Smooth muscle cell (in vitro differentiated cells): ENCODE measurements around the gene ELOA. TPM values are rescaled to one million over a fixed set of nuclear protein-coding genes. Genes with fewer than 3 reads are reported as not detected.

Experiments
- DNase-seq: peaks from one replicate; lab custom pipeline; 2025; ENCODE audit not compliant: unreplicated experiment; lab: John Stamatoyannopoulos, UW
- H2AFZ ChIP-seq: fragments of 200-600 bp; sonication (generic); 2 replicates; pipeline ENCODE4 v1.6.0; 2016; ENCODE audit warnings: antibody characterized with exemption, low read depth, mild to moderate bottlenecking
- H3F3A ChIP-seq: fragments of 200-600 bp; sonication (generic); 2 replicates; pipeline ENCODE4 v1.6.0; 2017; ENCODE audit warnings: antibody characterized with exemption, low read depth
- H3K27ac ChIP-seq: fragments of 200-600 bp; sonication (generic); 2 replicates; pipeline ENCODE4 v1.5.1; 2016; ENCODE audit warnings: low read depth, mild to moderate bottlenecking
- H3K27me3 ChIP-seq: fragments of 200-600 bp; sonication (generic); 2 replicates; pipeline ENCODE4 v1.6.1; 2016; ENCODE audit warnings: low read depth, mild to moderate bottlenecking
- H3K36me3 ChIP-seq: fragments of 200-600 bp; sonication (generic); 2 replicates; pipeline ENCODE4 v1.5.1; 2016; ENCODE audit warnings: low read depth
- H3K4me1 ChIP-seq: fragments of 200-600 bp; sonication (generic); 2 replicates; pipeline ENCODE4 v1.5.1; 2016; ENCODE audit warnings: low read depth
- H3K4me2 ChIP-seq: fragments of 200-600 bp; sonication (generic); 2 replicates; pipeline ENCODE4 v1.6.0; 2016; ENCODE audit warnings: mild to moderate bottlenecking
- H3K4me3 ChIP-seq: fragments of 200-600 bp; sonication (generic); 2 replicates; pipeline ENCODE4 v1.5.1; 2016; ENCODE audit warnings: mild to moderate bottlenecking
- H3K79me2 ChIP-seq: fragments of 200-600 bp; sonication (generic); 2 replicates; pipeline ENCODE4 v1.6.0; 2016; ENCODE audit warnings: low read depth, mild to moderate bottlenecking
- H3K9ac ChIP-seq: fragments of 200-600 bp; sonication (generic); 2 replicates; pipeline ENCODE4 v1.6.0; 2016; ENCODE audit warnings: low read depth
- H3K9me3 ChIP-seq: fragments of 200-600 bp; sonication (generic); replicated peaks from 2 replicates; pipeline ENCODE4 v1.5.1; 2016; ENCODE audit warnings: low read depth
- H4K20me1 ChIP-seq: fragments of 200-600 bp; sonication (generic); 2 replicates; pipeline ENCODE4 v1.6.0; 2016; ENCODE audit warnings: low read depth
- CTCF ChIP-seq: fragments of 200-600 bp; sonication (generic); IDR thresholded peaks from 2 replicates; pipeline ENCODE4 v1.5.1; 2017; ENCODE audit warnings: borderline replicate concordance, mild to moderate bottlenecking, antibody characterized with exemption; ENCODE audit not compliant: insufficient read depth, poor library complexity, severe bottlenecking
- WGBS: methylation state at CpG from one replicate; pipeline ENCODE4 v1.1.7; 2016; ENCODE audit warnings: low lambda C conversion rate; 5-methylcytosine and 5-hydroxymethylcytosine counted together
- polyA plus RNA-seq: library from polyadenylated mRNA; unstranded; fragments of >200 nt; fragmentation: Nextera tagmentation; extraction: Ambion mirVana; gene quantifications from 2 replicates; pipeline ENCODE4 v1.2.1, GENCODE V29; 2016
- total RNA-seq: library from RNA; depleted of rRNA; stranded (reverse); fragments of >200 nt; gene quantifications from 2 replicates; pipeline ENCODE4 v1.2.3, GENCODE V29; 2014

ELOA gene
- total and polyA plus RNA-seq, 2 experiments from 2014 or later = 28.1 to 33.4 TPM

- Histone ChIP-seq H3K4me3 (no peak overlapping the region), H3K36me3 (no peaks in the 10 kb centered on the region), H3K27ac (no peak overlapping the region), H3K4me1 (peaks cover 11% of the 10 kb centered on the region), H2AFZ (no peak overlapping the region), H3K9ac (no peak overlapping the region), H4K20me1 (peaks cover 11% of the 10 kb centered on the region), H3K9me3 (no peaks in the 10 kb centered on the region), H3F3A (peaks cover 5% of the 10 kb centered on the region), H3K4me2 (no peak overlapping the region), H3K27me3 (no peaks in the 10 kb centered on the region), H3K79me2 (peaks cover 19% of the 10 kb centered on the region)
- WGBS = 96% methylated on average over 15 of the region's 16 CpGs
- no peak for DNase-seq
- no peak for TF ChIP-seq CTCF
These were observed 52.6 kb downstream of the ELOA start for GRCh38 chr1:23795676-23796465.

- Histone ChIP-seq H3K79me2 (peaks cover 13% of the 10 kb centered on the region), H3K9ac (no peak overlapping the region), H3F3A (peaks cover 7% of the 10 kb centered on the region), H3K27ac (no peak overlapping the region), H3K4me2 (no peak overlapping the region), H2AFZ (no peak overlapping the region), H4K20me1 (peaks cover 11% of the 10 kb centered on the region), H3K27me3 (no peaks in the 10 kb centered on the region), H3K36me3 (no peaks in the 10 kb centered on the region), H3K4me1 (peaks cover 11% of the 10 kb centered on the region), H3K9me3 (no peaks in the 10 kb centered on the region), H3K4me3 (no peak overlapping the region)
- WGBS = 85% methylated on average over 17 of the region's 17 CpGs
- TF ChIP-seq CTCF = no peak
- no peak for DNase-seq
These were observed 53.4 kb downstream of the ELOA start for GRCh38 chr1:23796466-23797271.

- 96% methylated on average over 20 of the region's 20 CpGs for WGBS
- no peaks in the 10 kb centered on the region for H3K9me3 ChIP-seq
These were observed 54.5 kb downstream of the ELOA start for GRCh38 chr1:23797478-23798448.

More at GRCh38 chr1:23797478-23798448, 54.5 kb downstream of the ELOA start:
- Histone ChIP-seq H3K27ac (no peak overlapping the region), H3K4me1 (peaks cover 5% of the 10 kb centered on the region), H3K4me3 (no peak overlapping the region), H3K9ac (no peak overlapping the region), H4K20me1 (peaks cover 3% of the 10 kb centered on the region), H3F3A (peaks cover 16% of the 10 kb centered on the region), H3K27me3 (no peaks in the 10 kb centered on the region), H3K4me2 (no peak overlapping the region), H2AFZ (no peak overlapping the region), H3K79me2 (peaks cover 2% of the 10 kb centered on the region), H3K36me3 (no peaks in the 10 kb centered on the region)
- no peak for TF ChIP-seq CTCF
- no peak for DNase-seq
